Left renal cortex interstitium (tissue), 4 donors: Measurements from ENCODE around the gene TNFRSF8. TPM values are rescaled to one million over a fixed set of nuclear protein-coding genes. Genes with fewer than 3 reads are reported as not detected.

Experiments
- DNase-seq, 4 donors: peaks; one replicate each; pipeline ENCODE4 v3.0.0-alpha.2; 2013; ENCODE audit warnings: low read depth in 4 of 4, low spot score in 2 of 4, missing footprints in 1 of 4
- polyA plus RNA-seq, 4 donors: library from polyadenylated mRNA; unstranded; fragments of 120-200 nt; gene quantifications; one replicate each; pipeline ENCODE4 v1.2.1, GENCODE V29; 2013; ENCODE audit not compliant: insufficient read length in 4 of 4

The TNFRSF8 gene
- polyA plus RNA-seq, 4 donors: 0.28 to 0.92 (median 0.66) TPM

DNA sequence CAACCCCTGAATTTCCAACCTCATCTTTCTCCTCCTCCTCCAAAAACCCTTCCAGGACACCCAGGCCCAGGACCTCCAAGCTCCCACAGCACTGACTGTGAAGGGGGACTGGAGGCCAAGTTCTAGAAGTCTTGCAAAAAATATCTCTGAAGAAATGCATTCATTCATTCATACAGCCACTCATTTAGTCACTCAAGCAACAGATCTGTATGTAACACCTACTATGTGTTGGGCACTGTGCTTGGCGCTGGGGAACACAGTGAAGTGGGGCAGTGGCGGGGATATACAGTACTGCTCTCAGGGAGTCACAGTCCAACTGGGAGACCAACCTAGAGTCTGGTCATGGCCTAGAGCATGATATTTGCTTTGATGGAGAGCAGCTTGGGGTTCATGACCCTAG, 88.4 kb downstream of the TNFRSF8 start:
- no peak for DNase-seq

DNA sequence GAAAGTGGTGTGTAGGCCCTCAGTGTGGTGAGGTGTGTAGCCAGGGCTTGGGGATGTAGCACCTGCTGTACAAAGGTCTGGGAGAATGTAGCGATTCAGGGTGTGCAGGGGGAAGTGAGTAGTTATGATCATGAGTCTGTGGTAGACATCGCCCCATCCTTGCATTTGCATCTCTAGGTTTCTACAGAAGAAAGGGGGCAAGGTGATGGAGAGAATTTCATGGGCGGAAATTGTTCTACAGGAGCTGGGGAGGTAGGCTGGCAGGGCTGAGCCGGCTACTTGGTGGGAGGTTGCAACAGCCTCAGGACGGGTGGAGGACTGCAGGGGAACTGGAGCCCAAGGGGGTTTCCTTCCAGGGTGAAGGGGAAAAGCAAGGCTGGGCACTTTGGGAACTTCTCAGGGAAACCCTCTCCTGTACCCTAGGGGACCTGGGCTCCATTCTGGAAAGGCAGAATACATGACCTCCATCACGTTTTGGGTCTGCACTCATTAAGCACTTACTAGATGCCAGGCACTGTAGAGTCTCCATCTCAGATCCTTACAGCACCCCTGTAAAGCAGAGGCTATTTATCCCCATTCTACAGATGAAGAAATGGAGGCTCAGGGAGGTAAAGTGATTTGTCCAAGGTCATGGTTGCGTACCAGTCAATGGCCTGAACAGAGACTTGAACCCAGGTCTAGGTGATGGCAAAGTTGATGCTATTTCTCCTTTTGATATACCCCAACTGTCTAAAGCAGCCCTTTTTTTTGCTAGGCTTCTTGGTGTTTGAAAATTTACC, 89.2 kb downstream of the TNFRSF8 start:
- no peak for DNase-seq

DNA sequence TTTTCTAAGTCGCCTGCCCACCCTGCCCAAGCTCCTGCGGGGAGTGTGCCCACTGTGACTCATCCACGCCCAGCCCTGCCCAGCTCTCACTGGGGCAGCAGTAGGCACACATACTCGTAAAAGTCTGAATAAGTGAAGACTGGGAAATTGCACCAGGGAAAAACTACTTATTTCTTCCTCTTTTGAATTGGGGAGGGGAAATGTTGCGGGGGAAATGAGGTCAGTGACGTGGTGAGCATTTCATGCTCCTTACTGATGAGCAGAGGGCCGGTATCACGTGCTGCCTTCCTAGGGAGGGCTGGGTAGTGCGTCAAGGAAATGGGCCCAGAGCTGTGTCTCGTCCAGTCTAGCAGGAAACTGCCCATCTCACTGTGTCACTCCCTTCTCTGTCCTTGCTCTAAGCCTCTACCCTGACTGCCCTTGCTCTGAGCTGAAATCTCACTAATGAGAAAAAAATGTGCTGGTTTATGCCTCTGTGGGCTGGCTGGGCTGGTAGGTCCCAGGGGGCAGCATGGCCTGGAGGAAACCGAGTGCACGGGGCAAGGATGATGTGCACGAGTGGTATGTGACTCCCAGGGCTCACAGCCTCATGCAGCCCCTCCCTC, 90.2 kb downstream of the TNFRSF8 start:
- no peak for DNase-seq

DNA sequence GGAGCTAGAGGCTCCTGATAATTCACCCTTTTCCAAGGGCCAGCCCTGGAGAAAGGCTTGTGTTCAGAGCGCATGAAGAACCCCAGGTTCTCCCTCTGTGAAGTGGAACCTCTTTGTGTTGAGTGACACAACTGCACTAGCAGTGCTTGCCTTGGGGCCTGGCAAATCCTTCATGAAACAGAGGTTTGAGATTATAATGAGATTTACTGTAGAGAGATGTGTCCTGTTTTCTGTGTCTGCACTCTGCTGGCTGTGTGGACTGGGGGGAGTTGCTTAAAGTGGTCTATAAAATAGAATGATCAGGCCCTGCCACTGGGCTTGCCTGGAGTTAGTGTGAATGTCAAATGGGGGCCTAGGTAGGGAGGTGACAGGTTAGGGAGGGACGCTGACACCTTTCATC, 92.2 kb downstream of the TNFRSF8 start:
- DNase-seq: no peak

DNA sequence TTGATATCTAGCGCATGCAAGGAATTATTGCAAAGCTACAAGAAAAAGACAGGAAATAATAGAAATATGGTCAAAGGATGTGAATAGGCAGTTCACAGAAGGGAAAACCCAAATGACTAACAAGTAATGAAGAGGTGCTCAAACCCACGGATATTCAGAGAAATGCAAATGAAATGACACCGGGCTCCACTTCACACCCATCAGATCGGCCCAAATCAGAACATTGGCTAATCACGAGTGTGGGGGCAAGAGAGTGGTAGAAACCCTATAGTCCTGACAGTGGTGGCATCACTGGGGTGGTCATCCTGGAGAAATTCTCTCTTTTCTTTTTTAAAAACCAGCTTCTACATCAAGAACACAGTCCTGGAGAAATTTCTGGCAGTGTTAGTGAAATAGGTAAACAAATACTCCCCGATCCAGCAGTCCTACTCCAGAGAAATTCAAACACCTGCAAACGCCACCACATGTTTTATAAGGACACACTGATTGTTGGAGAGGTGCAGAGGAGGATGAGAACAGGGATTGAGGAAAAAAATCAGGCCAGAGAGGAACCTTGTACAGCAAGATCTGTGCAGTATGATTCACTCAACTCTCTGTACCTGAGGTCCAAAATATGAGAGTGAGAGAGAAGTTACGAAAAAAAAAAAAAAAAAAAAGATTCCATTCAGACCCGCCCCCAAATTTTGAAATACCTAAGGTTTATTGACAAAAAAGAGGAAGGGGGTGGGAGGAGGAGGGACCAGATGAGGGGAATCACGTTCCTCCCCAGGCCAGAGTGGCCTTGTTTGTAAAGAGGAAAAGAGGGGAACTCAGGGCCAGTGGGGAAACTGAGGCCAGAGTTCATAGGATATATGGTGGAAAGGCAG, 94.5 kb downstream of the TNFRSF8 start:
- DNase-seq: no peak

DNA sequence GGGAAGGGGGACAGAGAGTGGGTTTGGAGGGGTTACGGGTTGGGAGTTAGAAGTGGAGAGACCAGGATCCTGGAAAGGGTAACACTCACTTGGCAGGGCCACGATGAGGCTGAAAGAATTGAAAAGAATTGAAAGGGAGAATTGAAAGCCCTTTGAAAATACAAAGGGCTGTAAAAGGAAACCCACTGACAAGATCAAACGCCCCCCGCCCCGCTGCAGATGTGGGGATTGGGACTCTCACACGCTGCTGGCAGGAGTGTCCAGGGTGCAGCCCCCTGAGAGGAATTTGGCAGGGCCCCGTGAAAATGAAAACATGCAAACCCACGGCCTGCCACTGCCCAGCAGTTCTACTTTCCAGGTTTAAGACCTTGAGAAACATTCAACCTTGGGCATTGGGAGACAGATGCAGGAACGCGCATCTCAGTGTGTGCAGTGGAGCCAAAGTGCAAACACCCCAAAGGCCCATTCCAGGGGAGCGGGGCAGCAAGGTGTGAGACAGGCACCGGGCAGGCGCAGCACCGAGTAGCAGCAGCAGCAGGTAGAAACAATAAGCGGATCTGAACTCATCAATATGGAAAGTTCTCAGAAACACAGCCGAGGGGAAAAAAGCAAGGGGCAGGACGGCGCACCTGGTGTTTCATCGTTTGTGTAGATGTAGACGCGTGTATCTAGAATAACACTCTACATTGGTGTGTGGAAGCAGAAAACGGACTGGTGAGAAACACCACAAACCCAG, 95.4 kb downstream of the TNFRSF8 start:
- DNase-seq: no peak

DNA sequence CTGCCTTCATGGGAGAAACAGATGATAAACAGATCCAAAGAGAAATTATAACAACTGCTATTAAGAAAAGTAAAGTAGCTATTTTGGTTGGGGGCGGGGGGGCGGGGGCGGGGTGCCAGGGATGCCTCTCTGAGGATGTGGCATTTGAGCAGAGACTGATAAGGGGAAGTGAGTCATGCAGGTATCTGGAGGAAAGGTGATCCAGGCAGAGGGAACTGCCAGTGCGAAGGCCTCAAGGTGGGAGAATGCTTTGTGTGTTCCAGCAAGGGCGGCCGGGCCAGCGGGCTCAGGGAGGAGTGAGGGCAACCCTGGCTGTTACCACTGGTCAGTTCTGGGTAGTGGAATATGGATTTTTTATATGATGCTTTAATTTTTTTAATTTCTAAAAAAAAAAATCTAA, 96.7 kb downstream of the TNFRSF8 start:
- DNase-seq: no peak

DNA sequence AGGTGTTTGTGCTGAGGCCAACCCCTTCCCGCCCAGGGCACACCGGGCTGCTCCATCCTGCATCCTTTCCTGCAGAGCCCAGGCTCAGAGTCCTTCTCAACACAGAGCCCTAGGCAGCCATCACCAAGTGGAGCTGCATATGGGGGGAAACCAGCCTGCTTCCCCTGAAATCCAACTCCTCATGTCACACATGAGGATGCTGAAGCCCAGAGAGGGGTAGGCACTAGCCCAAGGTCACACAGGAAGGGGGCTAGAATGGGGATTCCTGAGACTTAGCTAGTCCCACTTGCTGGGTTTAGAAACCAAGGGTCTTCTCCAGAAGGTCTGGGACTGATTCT, 98.2 kb downstream of the TNFRSF8 start:
- no peak for DNase-seq

DNA sequence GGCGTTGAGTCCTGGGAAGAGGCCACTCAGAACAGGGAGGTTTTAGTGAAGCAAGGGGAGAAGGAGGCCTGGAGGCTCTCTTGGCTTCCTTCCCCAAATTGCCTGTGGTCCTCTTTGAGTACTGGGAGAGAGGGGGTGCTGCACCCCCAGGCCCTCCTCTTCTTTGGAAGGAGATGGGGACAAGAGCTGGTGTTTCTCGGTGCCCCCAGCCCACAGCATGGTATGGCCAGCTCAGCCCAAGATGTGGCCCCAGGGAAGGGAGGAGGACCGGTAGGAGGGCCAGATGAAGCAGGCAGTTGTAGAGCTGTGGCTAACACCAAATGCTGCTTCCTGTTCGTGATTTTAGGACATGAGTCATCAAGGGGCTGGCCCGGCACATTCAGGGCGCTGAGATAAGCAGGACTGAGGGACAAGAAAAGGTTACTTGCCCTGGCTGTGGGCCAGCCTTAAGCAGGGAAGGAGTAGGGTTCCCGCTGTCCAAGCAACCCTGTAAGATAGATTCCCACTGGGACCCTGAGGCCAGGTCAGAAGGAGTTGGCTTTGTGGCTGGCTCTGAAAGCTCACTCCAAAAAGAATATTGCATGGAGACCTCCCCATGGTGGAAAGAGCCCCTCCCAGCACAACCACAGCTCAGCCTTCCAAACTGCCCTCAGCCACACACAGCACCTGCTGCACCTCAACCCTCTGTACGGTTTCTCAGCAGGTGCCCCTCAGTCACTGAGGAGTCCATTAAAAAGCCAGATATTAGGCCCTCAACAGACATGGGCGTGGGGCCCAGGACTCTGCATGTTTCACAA, 98.8 kb downstream of the TNFRSF8 start:
- no peak for DNase-seq

DNA sequence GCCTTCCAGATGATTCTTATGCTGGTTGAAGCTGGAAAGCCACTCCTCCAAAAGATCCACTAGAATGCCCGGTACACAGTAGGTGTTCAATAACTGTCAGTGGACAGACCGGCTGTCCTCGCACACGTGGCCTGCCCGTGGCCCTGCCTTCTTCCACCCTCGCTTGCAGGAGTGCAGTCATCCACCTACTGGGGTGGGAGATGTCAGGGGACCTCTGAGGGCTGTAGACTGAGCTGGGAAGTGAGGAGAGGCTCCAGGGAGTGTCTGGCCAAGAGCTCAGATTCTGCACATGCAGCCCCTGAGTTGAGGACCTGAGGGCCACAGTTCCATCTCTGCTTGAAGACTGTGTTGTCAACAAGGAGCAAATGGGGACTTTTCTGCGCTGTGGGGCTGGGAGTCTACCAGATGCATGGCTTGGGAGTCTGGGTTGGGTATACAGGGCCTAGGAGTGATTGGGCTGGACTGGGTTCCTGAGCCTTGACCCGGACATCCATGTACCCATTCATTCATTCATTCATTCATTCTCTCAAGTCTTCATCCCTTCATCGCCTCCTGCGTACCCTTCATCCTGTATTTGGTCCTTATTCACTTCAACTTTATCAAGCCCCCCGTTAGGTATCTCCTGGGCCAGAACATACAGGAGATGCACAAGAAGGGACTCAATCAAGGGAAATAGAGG, 99.5 kb downstream of the TNFRSF8 start:
- no peak for DNase-seq

DNA sequence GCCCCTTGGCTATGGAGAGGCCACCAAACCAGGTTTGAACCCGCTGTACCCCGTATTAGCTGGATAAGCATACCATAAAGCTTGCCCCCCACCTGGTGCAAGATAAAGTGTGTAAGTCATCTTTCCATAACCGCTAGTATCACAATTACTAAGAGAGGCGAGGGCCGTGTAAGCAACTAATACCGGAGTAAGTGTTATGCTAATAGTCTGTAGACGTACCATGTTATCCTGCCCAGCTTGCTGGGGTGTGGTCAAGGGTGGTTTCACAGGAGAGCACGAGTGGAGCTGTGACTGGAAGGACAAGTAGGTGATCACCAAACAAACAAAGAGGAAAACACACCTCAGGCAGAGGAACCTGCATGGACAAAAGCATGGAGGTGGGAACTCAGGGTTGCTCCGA, 100.1 kb downstream of the TNFRSF8 start:
- DNase-seq: no peak

DNA sequence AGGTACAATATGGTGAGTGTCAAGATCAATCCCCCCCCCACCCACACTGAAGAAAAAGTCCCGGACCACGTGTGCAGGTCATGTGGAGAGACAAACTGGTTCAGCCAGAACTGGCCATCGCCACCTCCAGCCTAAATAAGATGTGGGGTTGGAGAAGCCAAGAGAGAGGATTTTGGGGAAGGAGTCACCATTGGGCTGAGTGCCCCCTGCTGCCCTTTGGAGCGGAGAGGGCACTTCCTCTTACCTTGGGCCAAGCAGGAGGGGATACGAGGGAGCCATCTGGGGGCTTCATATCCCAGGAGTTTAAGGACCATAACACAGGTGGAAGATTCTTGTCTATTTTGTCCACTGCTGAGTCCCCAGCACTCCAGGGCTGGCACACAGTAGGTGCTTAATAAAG, 101.1 kb downstream of the TNFRSF8 start:
- no peak for DNase-seq

DNA sequence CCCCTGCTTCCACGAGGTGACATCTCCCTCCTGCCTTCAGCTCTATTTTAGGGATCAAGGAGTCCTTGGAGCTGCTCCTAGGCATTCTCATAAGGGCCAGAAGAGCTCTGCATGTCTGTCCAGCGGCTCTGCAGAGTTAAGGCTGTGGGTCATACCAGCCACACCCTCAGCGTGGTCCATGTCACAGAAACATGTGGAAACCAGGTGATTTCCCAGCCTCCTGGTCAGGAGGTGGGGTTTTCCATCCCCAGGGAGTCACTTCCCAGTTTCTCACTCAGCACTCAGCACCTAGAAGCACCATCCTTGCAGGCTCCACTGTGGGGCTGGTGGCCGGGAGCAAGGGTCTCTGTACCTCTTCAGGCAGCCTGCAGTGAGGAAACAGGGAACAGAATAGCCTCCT, 102.2 kb downstream of the TNFRSF8 start:
- DNase-seq: no peak

DNA sequence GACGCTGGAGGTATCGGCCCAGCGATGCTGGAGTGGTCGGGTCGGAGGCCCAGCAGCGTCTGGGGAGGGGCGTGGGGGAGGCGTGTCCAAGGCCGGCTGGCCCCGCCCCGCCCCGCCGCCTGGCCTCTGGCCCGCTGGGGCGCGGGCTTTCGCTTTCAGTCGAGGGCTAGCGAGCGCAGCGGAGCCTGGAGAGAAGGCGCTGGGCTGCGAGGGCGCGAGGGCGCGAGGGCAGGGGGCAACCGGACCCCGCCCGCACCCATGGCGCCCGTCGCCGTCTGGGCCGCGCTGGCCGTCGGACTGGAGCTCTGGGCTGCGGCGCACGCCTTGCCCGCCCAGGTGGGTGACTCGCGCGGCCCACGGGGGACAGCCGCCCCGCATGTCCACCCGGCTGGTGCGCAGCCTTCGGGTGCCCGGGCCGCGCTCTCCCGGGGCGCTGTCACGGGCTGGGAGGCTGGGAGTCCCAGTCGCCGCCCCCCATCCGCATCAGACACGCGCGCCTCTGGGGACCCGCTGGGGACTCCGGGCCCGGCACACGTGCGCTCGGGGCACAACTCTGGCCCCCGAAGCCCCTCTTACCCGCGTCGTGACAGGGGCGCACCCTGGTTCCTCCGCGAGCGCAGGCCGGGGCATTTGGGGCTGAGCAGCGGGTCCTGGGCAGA, 103.9 kb downstream of the TNFRSF8 start, which contains the start of gene TNFRSF1B:
Gene TNFRSF1B, plus strand, starts transcription at position 158 of the 659 bp plus-strand sequence. Its CDS starts 101 bp downstream, at position 259.
- no peak for DNase-seq

DNA sequence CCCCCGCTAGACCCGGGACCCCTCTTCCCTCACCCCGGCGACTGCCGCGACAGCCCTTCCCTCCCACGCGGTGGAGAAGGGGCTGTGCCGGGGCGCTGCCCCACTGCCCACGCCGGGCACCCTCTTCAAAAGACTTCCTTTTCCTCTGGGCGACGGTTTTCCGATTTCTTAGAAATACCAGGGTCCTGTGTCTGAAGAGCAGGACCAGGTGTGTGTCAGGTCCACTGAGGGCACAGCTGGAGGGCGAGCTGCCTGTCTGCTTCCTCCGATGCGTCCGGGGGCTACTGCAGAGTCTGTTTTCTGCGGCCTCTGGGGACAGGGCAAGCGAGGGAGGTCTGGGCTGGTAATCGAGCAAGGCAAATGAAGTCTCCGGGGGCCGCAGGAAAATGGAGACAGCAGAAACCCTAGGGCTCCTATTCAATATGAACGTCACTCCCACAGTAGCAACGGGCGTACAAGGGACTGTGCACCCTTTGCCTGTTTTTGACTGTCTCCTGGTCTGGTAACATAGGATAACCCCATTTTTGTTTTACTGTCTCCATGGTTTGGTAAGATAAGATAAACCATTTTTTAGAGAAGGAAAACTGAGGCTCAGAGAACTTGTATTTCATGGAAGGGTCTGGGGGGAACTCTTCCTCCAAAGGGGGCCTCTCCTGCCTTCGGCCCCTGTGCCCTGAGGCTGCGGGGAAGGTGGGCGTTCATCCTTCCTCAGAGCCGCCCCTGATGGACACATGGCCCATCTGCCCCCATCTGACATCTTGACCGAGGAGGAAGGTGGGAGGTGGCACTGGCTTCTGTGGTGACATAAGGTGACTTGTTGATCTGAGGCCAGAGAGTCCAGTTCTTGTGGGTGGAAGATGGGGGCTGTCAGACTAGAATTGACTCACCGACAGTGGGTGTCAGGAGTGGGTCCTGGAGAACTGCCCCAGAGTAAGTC, 104.7 kb downstream of the TNFRSF8 start:
- no peak for DNase-seq

DNA sequence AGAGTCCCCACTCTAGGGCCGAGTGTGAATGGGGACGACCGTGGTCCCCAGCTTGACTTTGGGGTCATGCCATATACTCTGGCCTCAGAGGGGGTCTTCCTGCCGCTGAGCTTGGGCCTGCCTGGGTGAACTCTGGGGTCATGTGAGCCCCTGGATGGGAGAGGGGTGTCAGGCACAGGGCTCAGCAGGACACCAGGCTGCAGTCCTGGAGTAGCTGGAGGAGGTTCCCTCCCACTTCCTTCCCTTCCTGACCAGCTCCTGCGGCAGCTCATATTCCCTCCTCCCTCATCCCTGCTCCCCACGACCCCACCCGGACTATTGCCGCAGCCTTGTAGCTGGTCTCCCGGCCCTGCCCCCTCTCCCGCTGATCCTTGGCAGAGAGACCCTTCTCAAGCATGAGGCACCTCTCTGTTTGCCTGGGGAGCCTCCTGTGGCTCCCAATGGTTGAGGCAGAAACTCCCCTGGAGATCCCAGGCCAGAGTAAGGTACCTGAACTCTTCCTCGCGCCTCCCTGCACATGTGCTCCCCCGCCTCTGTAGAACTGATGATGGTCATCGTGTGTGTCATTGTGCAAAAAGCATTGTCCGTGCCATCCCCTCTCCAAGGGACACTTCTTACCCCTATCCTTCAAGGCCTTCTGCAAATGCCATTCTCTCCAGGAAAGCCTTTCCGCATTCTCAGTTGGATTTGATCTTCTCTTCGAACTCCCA, 105.5 kb downstream of the TNFRSF8 start:
- no peak for DNase-seq

DNA sequence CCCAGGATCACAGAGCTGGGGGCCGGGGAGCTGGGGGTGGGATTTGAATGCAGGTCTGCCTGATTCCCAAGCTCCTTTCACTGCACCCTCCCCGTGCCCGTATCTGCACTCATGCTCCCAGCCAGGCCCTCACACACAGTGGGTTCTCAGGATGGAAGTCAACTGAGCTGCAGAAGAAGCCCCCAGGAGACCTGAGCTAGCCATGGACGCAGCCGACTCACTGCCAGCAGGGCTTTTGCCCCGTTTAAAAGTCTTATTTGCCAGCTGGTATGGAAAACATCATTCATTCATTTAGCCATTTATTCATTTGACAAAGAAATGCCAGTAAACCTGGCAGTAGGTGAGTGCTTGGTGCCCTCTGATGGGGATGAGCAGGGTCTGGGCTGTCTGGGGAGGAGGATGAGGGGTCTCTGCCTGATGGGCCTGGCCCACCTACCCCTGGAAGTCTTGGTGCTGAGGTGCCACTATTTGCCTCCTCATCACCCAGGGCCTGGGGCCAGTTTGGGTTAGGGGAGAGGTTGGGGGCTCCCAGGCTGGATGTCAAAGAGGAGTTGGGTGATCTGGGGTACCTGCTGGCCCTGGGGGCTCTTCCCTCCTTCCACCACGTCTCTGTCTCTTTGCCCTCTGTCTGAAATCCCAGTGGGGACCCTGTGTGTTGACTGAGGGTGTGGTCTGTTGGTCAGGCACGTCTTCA, 106.5 kb downstream of the TNFRSF8 start:
- DNase-seq: no peak
